ENCODE data around the gene LYPLA2.
"Not testable (repeated sequence)": the region's sequence is repeated elsewhere in the genome, so short reads cannot be mapped to it uniquely, and the experiment has no call there.

Gene LYPLA2

DNA sequence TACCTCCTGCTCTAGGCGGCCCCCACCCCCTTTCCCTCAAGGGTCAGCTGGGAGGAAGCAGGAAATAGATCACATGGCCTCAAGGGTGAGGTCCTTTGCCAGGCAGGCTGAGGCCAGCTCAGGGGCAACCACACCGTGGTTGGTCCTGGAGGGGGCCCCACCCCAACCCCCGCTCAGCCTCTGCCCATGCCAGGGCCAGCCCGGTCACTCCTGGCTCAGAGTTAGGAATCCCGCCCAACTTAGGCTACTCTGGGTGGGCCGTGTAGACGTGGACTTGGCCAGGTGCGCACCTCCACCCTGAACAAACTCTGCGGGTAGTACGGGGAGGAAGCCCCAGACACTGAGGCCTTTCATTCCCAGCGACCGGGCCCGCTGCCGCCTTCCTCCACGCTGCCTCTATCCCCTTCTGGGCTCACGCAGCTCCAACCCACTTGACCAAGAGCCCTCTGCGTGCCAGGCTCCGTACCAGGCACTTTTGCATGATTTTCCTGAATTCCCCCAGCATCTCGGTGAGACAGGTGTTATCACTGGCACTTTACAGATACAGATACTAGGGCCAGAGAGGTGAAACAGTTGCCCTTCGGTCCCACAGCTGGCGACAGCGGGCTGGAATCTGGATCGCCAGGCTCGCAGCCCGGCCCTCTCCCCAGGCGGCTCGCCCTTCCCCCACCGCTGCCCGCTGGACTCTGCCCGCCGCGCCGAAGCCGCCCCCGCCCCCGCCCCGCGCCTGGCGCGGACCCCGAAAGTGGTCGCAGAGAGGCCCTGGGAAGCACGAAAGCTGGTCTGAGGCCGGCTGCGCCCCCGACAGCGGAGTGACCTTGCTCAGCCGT lies 8.8 kb downstream of the LYPLA2 start:
- peak in 13 of 58 donors; percentile 31 to 68 (median 38) for DNase-seq

GRCh38 chr1:23800400-23801337 lies 9.7 kb downstream of the LYPLA2 start, which contains the start of gene GALE:
GALE (minus strand) TSS chr1:23800754; CDS start chr1:23799007, 1,747 bp downstream.
- DNase-seq: peak; percentile 65 to 97 (median 94)

DNA sequence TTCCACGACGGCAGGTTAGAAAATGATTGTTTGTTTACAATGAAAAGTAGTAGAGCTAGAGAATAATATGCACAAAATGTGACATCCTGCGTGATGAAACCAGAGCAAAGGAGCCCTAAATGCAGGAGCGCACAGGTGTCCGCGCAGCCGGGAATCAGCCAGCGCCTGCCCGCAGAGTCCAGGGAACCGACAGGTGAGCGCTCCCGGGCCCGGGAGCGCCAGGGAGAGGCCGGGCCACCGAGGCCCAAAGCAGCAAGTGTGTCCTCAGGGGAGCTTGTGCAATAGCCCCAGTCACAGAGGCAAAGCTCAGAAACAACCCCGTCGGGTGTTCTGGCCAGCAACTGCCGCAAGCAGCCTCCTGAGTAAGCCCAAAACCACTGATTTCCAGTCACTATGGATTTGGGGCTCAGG lies 10.4 kb downstream of the LYPLA2 start:
- no peak for DNase-seq

GRCh38 chr1:23801876-23802275 lies 10.9 kb downstream of the LYPLA2 start:
- peak in 1 of 58 donors; percentile 26 for DNase-seq

- not testable (repeated sequence) for DNase-seq
Measured at GRCh38 chr1:23802809-23803342, 11.9 kb downstream of the LYPLA2 start.

DNA sequence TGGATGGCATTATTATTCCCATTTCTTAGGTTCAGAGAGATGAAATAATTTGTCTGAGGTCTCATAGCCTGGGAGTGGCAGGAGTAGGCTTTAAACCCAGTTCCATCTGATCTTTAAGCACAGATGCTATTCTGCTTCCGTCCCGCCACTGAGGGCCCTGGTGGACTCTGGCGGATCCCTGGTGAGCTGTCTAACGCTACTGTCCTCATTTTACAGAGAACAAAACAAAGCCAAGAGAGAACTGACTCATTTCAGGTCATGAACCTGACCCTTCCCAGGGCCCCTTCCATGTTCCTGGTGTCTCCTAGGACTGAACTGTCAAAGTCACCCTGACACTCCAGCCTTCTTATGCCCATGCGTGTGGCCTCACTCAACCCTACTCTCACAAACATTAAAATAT lies 12.7 kb downstream of the LYPLA2 start:
- no peak for DNase-seq

DNA sequence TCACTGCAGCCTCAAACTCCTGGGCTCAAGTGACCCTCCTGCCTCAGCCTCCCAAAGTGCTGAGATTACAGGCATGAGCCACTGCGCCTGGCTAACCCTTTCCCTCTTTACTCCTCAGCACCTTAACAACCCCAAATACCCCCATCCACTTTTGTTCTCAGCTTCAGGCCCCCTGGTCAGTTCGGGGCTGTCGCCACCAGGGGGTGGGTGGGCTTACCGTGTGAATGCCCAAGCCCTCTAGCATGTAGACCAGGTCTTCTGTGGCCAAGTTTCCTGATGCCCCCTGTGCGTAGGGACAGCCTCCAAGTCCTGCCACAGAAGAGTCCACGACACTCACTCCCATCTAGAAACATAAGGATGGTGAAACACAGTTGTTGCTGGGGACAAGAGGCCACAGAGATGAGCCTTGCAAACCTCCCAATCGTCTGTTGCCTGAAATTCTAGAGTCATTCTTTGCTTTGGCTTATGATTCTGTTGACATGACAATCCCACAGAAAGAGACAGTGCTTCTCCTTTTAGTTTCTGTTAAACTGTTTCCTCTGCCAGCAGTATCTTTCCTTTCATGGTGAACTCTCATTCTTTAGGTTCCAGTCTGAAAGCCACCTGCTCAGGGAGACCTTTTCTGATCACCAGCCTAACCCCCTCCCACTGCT lies 13.4 kb downstream of the LYPLA2 start:
- DNase-seq: no peak

GRCh38 chr1:23805025-23805424 lies 14.1 kb downstream of the LYPLA2 start:
- no peak for DNase-seq

- no peak for DNase-seq
Measured at GRCh38 chr1:23806280-23806679, 15.3 kb downstream of the LYPLA2 start.

DNA sequence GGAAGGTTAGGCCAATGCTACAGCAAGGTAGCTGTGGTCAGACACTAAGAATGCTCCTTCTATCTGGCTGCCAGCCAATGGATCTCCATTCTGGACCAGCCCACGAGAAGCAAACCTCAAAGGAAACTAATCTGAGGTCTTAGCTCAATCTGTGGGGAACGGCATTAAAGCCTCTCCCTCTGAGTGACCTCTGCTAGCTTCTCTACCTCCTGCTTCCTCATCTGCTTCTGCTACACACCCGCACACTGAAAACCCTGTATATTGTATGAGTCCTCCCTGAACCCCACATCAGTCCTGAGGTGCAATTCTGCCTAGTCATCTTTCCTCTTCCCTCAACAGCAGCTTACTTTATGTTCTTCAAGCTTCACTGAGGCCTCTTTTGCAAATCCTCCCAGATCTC lies 16.5 kb downstream of the LYPLA2 start:
- DNase-seq: no peak

GRCh38 chr1:23809751-23810171 lies 18.8 kb downstream of the LYPLA2 start:
- DNase-seq: peak in 27 of 58 donors; percentile 6 to 59 (median 29)

DNA sequence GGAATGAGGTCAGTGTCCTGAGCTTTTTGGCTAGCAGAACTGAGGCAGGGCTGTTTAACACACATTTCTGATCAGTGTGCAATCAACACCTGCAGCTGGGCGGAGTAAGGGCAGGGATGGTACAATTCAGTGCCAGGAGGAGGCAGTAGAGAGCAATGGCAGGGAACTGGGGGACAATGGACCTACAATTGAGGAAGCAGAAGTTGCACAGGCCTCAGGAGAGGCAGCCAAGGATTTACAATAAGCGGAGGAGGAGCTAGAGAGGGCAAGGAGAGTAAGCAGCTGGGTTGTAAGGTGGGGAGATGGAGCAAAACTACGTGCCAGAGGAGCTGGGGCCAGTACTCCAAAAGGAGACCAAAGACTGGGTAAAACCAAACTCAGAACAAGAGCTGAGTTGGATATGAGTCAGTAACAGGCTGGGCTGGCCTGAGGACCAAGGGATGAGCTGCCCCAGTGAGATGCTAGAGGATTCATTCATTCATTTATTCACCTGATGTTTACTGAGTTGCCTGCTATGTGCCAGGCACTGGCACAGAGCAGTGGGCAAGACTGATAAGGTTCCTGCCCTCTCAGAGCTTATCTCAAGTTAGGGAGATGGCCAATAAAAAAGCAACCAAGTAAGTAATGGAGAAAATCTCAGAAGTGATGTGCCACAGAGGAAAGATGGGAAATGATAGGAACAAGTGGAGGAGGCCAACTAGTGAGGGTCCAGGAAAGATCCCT lies 20.0 kb downstream of the LYPLA2 start:
- DNase-seq: peak in 8 of 58 donors; percentile 6 to 41 (median 22)

DNA sequence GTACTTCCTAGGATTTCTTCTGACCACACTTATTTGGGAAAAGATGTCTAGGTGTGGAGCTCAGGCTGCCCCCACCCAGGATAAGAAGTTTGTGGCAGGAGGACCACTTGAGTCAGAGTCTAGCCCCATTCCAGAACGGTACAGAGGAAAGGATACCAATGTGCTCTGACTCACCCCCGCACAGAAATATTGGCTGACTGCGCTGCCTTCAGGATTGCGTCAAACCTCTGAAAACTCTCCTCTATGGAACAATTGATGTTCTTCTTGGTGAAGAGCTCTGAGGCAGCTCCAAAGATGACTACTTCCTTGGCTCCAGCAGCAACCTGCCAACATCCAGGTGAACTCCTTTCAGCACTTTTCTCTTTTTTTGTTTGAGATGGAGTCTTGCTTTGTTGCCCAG lies 23.1 kb downstream of the LYPLA2 start:
- no peak for DNase-seq

DNA sequence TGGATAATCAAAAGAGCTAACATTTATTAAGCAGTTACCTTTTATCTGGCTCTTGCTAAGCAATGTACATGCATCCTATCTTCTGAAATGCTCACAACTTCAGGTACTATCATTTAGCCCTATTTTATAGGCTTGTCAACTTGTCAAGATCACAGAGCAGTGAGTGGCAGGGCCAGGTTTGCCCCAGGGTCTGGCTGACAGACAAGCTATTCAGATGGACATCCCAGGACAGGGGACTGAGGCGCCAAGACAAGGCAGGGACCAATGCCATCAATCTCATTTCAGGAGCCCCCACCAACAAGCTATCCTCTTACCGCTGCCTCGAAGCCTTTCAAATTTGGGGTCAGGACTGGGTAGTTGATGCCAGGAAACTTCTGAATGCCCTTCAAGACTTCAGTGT lies 25.4 kb downstream of the LYPLA2 start:
- DNase-seq: no peak

DNA sequence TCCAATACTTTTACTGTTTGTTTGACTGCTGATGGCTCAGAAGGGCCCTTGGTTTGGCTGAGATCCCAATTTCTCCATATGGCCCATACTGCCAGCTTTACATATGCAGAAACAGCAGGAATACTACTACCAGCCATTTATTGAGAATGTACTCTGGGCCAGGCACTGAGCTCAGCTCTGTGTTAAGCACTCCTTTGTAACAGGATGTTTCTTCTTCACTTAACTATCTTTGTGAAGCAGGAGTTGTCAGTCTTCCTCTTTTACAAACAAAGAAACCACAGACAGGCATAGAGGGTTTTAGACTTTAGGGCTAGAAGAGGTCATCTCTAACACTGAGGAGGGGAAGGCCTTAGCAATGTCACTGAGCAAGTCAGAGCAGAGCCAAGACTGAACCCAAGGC lies 26.0 kb downstream of the LYPLA2 start:
- no peak for DNase-seq

DNA sequence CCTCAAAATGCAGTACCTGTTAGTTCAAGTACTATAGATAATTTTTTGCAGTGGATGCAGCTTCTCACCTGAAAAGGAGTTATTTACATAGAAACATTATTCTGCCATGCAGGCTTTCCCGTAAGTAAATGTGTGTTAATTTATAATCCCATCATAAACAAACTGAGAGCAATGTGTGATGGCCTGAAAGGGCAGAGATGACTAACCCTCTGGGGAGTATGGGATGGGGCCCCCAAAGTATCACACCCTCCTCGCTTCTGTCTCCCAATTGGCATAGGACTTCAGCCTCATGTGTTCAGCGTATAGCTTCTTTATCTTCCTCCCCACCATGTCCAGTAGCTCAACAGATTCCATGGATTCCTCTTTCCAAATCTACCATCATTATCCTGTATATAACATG lies 26.7 kb downstream of the LYPLA2 start:
- no peak for DNase-seq

DNA sequence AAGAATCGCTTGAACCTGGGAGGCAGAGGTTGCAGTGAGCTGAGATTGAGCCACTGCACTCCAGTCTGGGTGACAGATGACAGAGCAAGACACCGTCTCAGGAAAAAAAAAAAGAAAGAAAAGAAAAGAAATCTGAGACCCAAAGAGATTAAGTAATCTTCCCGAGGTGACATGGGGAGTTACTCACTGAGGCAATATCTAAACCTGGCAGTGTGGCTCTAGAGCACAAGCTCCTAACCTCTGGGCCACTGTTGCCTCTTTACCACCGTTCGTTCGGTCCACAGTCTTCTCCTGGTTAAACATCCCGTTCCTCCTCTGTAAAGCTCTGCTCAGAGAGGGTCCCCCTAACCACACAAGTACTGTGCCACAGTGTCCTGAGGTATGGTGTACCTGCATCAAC lies 32.8 kb downstream of the LYPLA2 start:
- DNase-seq: no peak

- no peak for DNase-seq
Measured at GRCh38 chr1:23824711-23825075, 33.7 kb downstream of the LYPLA2 start.

DNA sequence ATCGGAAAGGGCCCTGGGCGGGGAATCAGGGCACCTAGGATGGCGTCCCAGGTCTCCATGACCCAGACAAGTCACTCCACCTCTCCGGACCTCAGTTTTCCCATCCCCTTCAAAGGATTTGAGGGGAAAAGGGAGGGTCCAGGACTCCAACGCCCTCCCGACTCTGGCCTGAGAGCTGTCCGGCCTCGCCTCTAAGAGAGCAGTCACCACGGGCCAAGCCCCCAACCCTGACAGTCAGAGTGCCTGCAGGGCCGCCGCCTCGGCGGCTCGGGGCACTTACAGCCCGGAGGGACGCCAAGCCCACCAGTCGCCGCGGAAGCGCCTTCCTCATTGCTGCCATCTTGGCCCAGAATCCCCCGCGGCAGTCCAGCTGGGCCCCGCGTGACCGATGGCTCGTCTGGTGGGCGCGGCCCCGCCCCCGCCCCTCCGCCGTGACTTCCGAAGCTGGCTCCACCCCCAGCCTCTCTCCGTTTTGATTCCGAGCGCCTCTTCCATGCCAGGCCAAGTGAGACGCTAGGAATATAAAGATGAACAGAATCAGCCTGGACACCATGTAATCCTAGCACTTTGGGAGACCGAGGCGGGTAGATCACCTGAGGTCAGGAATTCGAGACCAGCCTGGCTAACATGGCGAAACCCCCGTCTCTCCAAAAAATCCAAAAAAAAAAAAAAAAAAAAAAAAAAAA lies 34.3 kb downstream of the LYPLA2 start, which contains the start of gene HMGCL:
HMGCL (minus strand) TSS at position 354 of the 686 bp plus-strand sequence; CDS start at position 340, 14 bp downstream.
- peak; percentile 30 to 93 (median 85) for DNase-seq
